ENCODE measurements around the gene NFS1. TPM values are rescaled to one million over a fixed set of nuclear protein-coding genes. Genes with fewer than 3 reads are reported as not detected.

NFS1 gene
- total and polyA plus RNA-seq, 2 experiments from 2014 or later = 31.5 to 35.8 TPM

DNA sequence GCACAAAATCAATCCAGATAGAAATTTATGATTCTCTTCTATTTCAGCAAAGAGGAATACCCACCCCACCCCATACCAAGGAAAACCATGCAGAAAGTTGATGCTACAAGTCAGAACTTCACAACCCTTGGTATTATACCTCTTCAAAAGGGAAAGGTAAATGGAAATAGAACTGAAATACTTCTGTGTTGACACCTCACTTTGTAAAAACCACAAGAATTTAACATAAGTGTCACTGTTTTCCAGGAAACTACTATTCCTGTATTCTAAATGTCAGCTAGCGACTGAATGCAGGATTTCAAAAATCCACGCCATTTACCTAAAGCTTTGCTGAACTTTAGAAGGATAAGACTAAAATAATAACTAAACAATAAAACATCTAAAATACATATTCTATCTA is 38.1 kb downstream of the NFS1 start:
- peak; percentile 42 for DNase-seq
- Histone ChIP-seq H4K20me1 (ENCODE audit: insufficient read depth) (peaks cover 61% of the 10 kb centered on the region), H3K4me1 (ENCODE audit: insufficient read depth) (peaks cover 36% of the 10 kb centered on the region), H3K36me3 (ENCODE audit: low read depth) (peaks cover 10% of the 10 kb centered on the region; the same call in 1 of the 2 replicates), H3K9ac (peak overlapping the region; percentile 96), H2AFZ (no peak overlapping the region), H3K4me2 (ENCODE audit: unreplicated experiment) (peak overlapping the region; percentile 94), H3K9me3 (ENCODE audit: low read depth) (no peaks in the 10 kb centered on the region), H3F3A (ENCODE audit: insufficient read depth) (peaks cover 32% of the 10 kb centered on the region), H3K27ac (peak overlapping the region; percentile 28), H3K27me3 (replicated peaks; ENCODE audit: insufficient read depth) (no peaks in the 10 kb centered on the region), H3K4me3 (peak overlapping the region; percentile 80), H3K9me2 (ENCODE audit: insufficient read depth) (no peaks in the 10 kb centered on the region), H3K79me2 (ENCODE audit: insufficient read depth) (peaks cover 90% of the 10 kb centered on the region)
- WGBS, 2 experiments (ENCODE audit: low coverage in 1 of 2, low lambda C conversion rate in 2 of 2, missing lambda C conversion rate in 2 of 2) = 72 to 75% methylated on average over 2 of the region's 2 CpGs
- in situ Hi-C loops (cut with MboI) = no loop called here
- TF ChIP-seq EZH2phosphoT487 (IDR thresholded peaks at IDR 0.05; ENCODE audit: insufficient read depth, low read depth) (no peak), EZH2 (IDR thresholded peaks at IDR 0.05; ENCODE audit: insufficient read depth, poor library complexity, severe bottlenecking) (no peak)

DNA sequence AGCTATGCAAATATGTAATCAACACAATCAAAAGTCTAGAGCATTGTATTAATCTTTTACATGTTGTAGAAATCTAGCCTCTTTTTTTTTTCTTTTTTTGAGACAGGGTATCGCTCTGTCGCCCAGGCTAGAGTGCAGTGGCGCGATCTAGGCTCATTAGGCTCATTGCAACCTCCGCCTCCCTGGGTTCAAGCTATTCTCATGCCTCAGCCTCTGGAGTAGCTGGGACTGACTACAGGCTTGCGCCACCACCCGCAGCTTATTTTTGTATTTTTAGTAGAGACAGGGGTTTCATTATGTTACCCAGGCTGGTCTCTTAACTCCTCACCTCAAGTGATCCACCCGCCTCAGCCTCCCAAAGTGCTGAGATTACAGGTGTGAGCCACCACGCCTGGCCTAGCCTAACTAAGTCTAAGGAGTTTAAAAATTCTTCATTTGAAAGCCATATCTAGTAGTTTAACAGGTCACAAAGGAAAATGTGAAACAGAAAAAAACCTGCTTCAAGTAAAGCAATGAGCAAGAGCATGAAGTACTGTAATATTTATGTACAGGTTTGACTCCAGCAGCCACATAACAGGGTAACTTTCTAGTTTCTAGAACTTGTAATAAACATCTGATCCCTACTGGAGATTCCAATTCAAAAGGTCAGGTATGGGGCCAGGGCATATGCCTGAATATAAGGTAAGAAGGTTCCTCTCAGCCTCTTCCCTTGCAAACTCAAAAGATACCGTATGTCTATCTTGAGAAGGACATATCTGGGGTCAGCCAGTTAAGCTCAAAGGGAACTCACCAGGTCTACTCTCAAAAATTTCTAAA is 38.8 kb downstream of the NFS1 start:
- H3K79me2 ChIP-seq (ENCODE audit: insufficient read depth) = peaks cover 98% of the 10 kb centered on the region
- no peaks in the 10 kb centered on the region for H3K27me3 ChIP-seq (replicated peaks; ENCODE audit: insufficient read depth)
- H3K9ac ChIP-seq = no peak overlapping the region
- H3K4me3 ChIP-seq = peak overlapping the region; percentile 80; the same call in 1 of the 2 replicates
- peaks cover 11% of the 10 kb centered on the region; the same call in 1 of the 2 replicates for H3K36me3 ChIP-seq (ENCODE audit: low read depth)
- H3K27ac ChIP-seq = peak overlapping the region; percentile 28; the same call in 1 of the 2 replicates
- no peak overlapping the region for H2AFZ ChIP-seq
- 92 to 94% methylated on average over 10 of the region's 10 CpGs for WGBS, 2 experiments (ENCODE audit: low coverage in 1 of 2, low lambda C conversion rate in 2 of 2, missing lambda C conversion rate in 2 of 2)
- peak overlapping the region; percentile 94 for H3K4me2 ChIP-seq (ENCODE audit: unreplicated experiment)
- in situ Hi-C loops (cut with MboI) = no loop called here
- peaks cover 32% of the 10 kb centered on the region for H3F3A ChIP-seq (ENCODE audit: insufficient read depth)
- H3K9me3 ChIP-seq (ENCODE audit: low read depth) = no peaks in the 10 kb centered on the region
- DNase-seq = no peak
- H3K4me1 ChIP-seq (ENCODE audit: insufficient read depth) = peaks cover 36% of the 10 kb centered on the region
- peaks cover 64% of the 10 kb centered on the region for H4K20me1 ChIP-seq (ENCODE audit: insufficient read depth)
- no peak for TF ChIP-seq EZH2 (IDR thresholded peaks at IDR 0.05; ENCODE audit: insufficient read depth, poor library complexity, severe bottlenecking)
- TF ChIP-seq EZH2phosphoT487 (IDR thresholded peaks at IDR 0.05; ENCODE audit: insufficient read depth, low read depth) = no peak
- no peaks in the 10 kb centered on the region for H3K9me2 ChIP-seq (ENCODE audit: insufficient read depth)

DNA sequence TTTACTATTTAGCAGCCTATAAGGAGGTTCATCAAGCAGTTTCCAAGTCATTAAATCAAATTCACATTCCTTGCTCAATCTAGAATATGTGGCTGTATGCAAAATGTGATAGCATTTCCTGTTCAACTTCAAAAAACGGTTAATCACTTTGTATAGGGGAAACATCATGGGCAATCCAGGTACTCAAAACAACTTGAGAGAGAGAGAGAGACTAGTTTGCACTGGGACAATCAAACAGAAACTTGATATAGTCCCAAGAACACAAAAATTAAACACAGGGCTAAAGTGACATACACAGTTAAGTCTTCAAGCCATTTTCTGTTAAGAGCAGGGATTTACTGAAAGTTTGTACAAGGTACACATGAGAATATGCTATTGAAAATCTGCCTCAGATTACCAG is 41.9 kb downstream of the NFS1 start:
- Histone ChIP-seq H4K20me1 (ENCODE audit: insufficient read depth) (peaks cover 54% of the 10 kb centered on the region), H3K4me2 (ENCODE audit: unreplicated experiment) (peak overlapping the region; percentile 19), H3K36me3 (ENCODE audit: low read depth) (peaks cover 26% of the 10 kb centered on the region)

DNA sequence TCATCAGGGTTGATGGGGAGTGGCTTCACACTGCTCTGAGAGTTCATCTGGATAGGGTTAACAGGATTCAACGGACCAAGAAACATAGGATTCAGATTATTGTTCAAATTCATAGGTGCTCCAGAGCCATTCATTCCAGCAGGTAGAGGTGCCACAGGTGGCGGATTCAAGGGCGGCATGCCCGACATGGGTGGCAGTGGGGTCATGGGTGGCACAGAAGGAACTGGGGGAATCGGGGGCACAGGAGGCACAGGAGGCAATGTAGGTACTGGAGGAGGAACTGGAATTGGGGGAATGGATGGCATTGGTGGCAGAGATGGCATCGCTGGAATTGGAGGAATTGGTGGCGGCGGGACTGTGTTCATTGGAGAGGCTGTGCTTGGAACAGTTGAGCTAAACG is 44.7 kb downstream of the NFS1 start:
- DNase-seq = no peak
- in situ Hi-C loops (cut with MboI) = no loop called here
- Histone ChIP-seq H3K9me2 (ENCODE audit: insufficient read depth) (no peaks in the 10 kb centered on the region), H3K27ac (no peak overlapping the region), H3F3A (ENCODE audit: insufficient read depth) (0 out of 2 replicates have a peak, but pooled peaks cover 4% of the 10 kb centered on the region), H3K9me3 (ENCODE audit: low read depth) (no peaks in the 10 kb centered on the region), H3K36me3 (ENCODE audit: low read depth) (peaks cover 36% of the 10 kb centered on the region), H3K79me2 (ENCODE audit: insufficient read depth) (peaks cover 100% of the 10 kb centered on the region), H3K27me3 (replicated peaks; ENCODE audit: insufficient read depth) (no peaks in the 10 kb centered on the region), H3K4me3 (no peak overlapping the region), H3K4me1 (ENCODE audit: insufficient read depth) (peaks cover 20% of the 10 kb centered on the region), H3K4me2 (ENCODE audit: unreplicated experiment) (no peak overlapping the region), H2AFZ (no peak overlapping the region), H3K9ac (no peak overlapping the region), H4K20me1 (ENCODE audit: insufficient read depth) (peaks cover 48% of the 10 kb centered on the region)
- WGBS, 2 experiments (ENCODE audit: low coverage in 1 of 2, low lambda C conversion rate in 2 of 2, missing lambda C conversion rate in 2 of 2) = 94 to 95% methylated on average over 9 of the region's 9 CpGs
- TF ChIP-seq EZH2phosphoT487 (IDR thresholded peaks at IDR 0.05; ENCODE audit: insufficient read depth, low read depth) (no peak), EZH2 (IDR thresholded peaks at IDR 0.05; ENCODE audit: insufficient read depth, poor library complexity, severe bottlenecking) (no peak)

More for the DNA sequence above, 41.9 kb downstream of the NFS1 start:
- peaks cover 27% of the 10 kb centered on the region for H3K4me1 ChIP-seq (ENCODE audit: insufficient read depth)
- in situ Hi-C loops (cut with MboI) = no loop called here
- H3K4me3 ChIP-seq = no peak overlapping the region
- H2AFZ ChIP-seq = no peak overlapping the region
- DNase-seq = no peak
- H3K79me2 ChIP-seq (ENCODE audit: insufficient read depth) = peaks cover 100% of the 10 kb centered on the region
- TF ChIP-seq EZH2 (IDR thresholded peaks at IDR 0.05; ENCODE audit: insufficient read depth, poor library complexity, severe bottlenecking) (no peak), EZH2phosphoT487 (IDR thresholded peaks at IDR 0.05; ENCODE audit: insufficient read depth, low read depth) (no peak)
- no peak overlapping the region for H3K9ac ChIP-seq
- WGBS, 2 experiments (ENCODE audit: low coverage in 1 of 2, low lambda C conversion rate in 2 of 2, missing lambda C conversion rate in 2 of 2) = 18 to 22% methylated on average over 1 of the region's 1 CpG
- H3K9me2 ChIP-seq (ENCODE audit: insufficient read depth) = no peaks in the 10 kb centered on the region
- no peak overlapping the region for H3K27ac ChIP-seq
- H3F3A ChIP-seq (ENCODE audit: insufficient read depth) = peaks cover 20% of the 10 kb centered on the region
- no peaks in the 10 kb centered on the region for H3K27me3 ChIP-seq (replicated peaks; ENCODE audit: insufficient read depth)
- H3K9me3 ChIP-seq (ENCODE audit: low read depth) = no peaks in the 10 kb centered on the region

All from GM23248 (cell line).